Activated CD8-positive, alpha-beta memory T cell treated with anti-CD3 and anti-CD28 coated beads for 4 hours (primary cell): ENCODE measurements around the gene SYT7.

Experiments used
- DNase-seq, 2 donors: peaks; one replicate each; pipeline ENCODE4 v3.0.0-alpha.2; 2020; ENCODE audit warnings: low read depth in 2 of 2

SYT7 gene

GRCh38 chr11:61515686-61516085 is 65.2 kb downstream of the SYT7 start:
- DNase-seq: no peak

GRCh38 chr11:61514050-61514917 is 66.6 kb downstream of the SYT7 start:
- no peak for DNase-seq

- DNase-seq: no peak
Measured at GRCh38 chr11:61513143-61513765, 67.6 kb downstream of the SYT7 start.

- no peak for DNase-seq
Measured at GRCh38 chr11:61512435-61512834, 68.4 kb downstream of the SYT7 start.

- DNase-seq: no peak
Measured at GRCh38 chr11:61511383-61511782, 69.5 kb downstream of the SYT7 start.

DNA sequence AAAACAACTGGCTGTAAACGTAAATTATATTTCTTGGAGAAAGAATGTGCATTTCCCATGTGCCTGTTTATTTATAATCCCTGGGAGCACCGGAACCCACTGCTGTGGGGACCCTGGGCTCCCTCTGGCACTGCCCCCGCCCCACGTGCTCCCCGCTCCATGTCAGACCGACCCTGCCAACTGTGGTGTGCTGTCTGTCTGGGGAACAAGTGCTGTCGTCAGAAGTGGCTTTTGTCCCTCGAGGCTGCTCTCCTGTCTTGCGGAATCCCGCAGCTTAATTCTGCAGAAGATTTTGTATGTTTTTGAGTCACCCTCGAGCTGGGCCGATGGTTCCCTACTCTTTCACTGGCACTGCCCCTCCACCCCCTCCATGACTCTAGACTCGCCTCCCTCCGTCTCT is 69.9 kb downstream of the SYT7 start:
- no peak for DNase-seq

DNA sequence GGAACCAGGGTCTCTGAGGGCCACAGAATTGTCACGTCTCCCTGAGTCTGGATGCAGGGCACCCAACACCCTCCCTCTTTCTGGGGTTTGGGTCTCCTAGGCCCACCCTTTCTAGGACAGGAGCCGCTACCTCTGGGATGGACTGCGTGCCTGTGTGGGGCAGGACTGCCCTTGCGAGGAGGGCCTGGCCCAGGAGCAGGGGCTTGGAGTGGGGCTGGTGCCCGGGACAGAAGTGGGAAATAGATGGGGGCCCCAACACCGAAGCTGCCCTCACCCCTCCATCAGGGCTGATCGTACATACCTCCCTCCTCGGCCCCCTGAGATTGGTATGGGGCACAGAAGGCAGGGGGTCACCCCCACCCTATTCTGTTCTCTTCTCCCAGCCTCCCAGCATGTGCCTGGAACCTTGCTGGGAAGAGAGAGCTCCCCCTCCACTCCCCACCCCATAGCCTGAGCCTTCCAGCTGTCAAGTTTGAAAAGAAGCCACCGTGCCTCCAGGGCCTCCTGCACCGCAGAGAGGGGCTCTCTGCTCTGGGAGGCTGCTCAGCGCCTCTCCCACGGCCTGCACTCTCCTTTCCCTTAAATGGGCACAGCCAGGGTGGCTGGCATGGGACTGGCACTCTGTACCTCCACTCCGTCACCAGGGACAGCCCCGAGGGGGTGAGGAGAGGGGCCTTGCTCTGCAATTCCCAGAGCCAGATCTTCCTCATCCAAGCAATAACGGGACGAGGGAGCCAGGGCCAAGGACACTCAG is 70.5 kb downstream of the SYT7 start:
- no peak for DNase-seq

- no peak for DNase-seq
Measured at GRCh38 chr11:61509043-61510029, 71.5 kb downstream of the SYT7 start.

GRCh38 chr11:61507962-61508861 is 72.7 kb downstream of the SYT7 start, which contains the start of gene LRRC10B:
Gene LRRC10B (plus strand): TSS chr11:61508749. CDS start chr11:61508999, 250 bp downstream.
- DNase-seq: no peak

DNA sequence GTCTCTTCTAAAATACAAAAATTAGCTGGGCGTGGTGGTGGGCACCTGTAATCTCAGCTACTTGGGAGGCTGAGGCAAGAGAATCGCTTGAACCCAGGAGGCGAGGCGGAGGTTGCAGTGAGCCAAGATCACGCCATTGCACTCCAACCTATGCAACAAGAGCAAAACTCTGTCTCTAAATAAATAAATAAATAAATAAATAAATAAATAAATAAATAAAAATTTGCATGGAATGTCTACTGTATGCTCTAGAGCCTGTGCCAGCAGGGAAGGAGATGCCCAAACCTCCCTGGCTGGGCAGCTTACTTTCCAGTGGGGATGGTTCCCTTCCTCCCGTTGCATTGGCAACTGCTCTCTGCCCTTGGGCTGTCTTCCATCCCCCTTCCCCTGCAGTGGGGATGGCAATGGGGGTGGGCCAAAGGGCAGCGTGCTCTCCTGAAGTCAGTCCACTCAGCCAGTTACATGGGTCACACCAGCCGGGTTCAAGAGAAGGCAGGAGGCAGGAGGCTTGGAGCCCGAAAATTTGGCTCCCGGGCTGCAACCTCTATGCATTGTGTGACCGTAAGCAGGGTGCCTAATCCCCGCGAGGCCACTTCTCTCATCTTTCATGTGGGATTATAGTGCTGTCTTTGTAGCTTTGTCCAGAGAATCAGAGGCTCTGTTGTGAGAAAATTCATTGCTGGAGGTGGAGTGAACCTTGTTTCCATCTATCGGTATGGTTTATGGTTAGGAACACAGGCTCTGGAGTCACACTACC is 73.7 kb downstream of the SYT7 start:
- no peak for DNase-seq

DNA sequence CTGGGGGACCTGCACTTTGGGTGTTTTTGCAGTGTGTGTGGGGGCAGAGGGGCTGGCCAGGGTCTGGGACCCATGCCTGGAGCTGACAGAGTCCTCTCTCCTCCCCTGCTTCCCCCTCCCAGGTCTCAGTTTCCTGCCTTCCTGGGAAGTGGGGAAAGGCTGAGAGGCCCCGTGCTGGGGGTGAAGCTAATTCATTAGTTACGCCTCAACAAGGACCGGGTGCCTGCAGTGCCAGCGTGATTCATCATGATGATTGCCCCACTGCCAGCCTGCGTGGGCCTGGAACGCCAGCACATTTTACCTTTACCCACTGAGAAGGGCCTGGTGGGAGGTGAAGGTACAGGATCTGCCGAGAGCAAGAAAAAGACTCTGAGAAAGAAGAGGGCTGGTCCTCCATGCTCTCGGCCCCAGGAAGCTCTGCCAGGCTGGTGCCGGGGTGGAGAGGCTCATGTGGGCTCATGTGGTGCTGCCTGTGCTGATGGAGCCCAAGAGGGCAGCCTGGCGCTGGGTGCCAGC is 75.2 kb downstream of the SYT7 start:
- DNase-seq: no peak

DNA sequence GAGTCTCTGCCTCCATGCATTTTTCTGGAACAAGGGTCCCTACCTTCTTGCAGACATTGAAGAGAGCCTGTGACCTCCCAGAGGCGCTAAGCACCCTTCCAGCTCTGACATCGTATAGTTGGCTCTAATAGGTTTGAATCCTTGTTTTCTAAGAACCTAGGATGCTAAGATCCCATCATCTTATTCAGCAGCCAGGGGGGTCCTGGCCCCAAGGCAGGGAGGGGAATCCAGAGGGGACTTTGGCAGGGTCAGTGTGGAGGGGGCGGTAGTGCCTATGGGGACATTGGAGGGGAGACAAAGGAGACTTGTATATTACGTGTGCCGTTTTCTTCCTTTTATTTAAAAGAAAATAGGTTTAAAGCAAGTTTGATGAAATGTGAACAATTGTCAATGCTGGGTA is 75.8 kb downstream of the SYT7 start:
- no peak for DNase-seq

DNA sequence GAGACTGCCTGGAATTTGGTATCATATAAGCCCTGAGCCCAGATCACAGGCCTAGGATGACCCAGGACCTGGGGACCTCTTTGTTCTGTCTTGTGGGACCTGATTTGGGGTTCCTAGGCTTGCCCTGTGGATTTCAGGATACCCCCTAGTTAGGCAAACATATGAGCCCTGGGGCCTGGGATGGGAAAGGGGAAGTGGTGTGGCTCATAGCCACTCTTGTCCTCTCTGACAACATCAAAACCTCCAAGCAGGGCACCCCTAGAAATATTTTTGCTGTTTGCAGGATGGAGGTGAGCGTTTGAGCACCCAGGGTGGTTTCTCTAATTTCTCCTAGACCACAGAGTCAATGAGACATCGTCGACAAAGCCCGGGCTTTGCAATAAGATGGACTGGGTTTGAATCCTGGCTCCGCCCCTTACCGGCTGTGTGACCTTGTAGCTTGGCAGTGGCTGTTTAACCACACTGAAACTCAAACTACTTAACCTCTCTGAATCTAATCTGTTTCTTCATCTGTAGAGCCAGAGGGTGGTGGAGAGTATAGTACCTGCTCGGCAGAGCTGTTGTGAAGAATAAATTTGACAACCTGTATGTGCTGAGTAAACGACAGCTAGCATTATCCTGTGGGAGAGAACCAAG is 77.6 kb downstream of the SYT7 start:
- no peak for DNase-seq

- no peak for DNase-seq
Measured at GRCh38 chr11:61502522-61502921, 78.4 kb downstream of the SYT7 start.

GRCh38 chr11:61499816-61500491 is 80.9 kb downstream of the SYT7 start:
- no peak for DNase-seq

- no peak for DNase-seq
Measured at GRCh38 chr11:61498767-61499341, 82.0 kb downstream of the SYT7 start.

DNA sequence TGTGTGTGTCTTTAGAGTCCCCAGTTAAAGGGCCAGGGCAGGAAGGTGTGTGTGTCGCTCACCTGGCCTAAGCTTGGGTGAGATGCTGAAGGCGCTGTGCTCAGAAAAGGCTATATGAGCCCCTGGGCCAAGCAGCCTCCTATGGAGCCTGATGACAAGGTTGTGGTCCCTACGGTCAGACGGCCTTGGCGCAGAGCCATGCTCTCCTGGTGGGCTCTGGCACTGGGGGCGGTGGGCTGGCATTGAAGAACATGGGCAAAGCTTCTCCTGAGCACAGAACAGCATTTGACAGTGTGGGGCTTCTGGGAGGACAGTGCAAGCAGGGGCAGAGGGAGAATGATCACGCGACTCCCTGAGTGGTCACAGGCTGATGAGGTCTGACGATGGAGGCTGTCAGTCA is 83.0 kb downstream of the SYT7 start:
- no peak for DNase-seq

- no peak for DNase-seq
Measured at GRCh38 chr11:61497473-61497872, 83.4 kb downstream of the SYT7 start.
